ENCODE measurements around the gene NPIPA8.
"Not testable (repeated sequence)": the region's sequence is repeated elsewhere in the genome, so short reads cannot be mapped to it uniquely, and the experiment has no call there.

The NPIPA8 gene

DNA sequence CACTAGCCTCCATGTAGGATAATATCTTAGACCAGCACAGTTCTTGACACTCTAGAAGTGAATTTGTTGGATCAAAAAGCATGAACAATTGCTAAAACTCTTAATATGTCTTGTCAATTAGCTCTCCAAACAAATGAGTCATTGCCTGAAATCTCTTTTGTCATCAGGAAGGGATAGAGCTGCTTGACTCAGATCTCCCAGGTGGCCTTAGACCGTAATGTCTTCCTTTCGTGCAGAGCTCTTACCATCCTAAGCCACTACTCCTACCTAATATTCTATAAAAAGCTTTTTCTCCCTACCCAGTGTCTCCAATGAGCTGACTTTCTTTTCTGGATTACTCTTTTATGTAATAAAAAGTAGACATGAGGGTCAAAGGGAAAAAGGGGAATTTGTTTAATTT is 66.4 kb downstream of the NPIPA8 start:
- DNase-seq = not testable (repeated sequence)

All from activated CD4-positive, alpha-beta T cell treated with anti-CD3 and anti-CD28 coated beads, Interleukin-2, amount 50 U/mL, for 16 hours (primary cell).